ENCODE measurements around the gene HSD3B7. TPM values are rescaled to one million over a fixed set of nuclear protein-coding genes. Genes with fewer than 3 reads are reported as not detected.
A peak's percentile ranks its signal among the peaks of the same experiment; 100 is the strongest.

Gene HSD3B7
- total RNA-seq, 4 donors from 2014 or later, result 38.8 to 59.1 (median 52.2) TPM

GRCh38 chr16:30944352-30944751 lies 40.7 kb upstream of the HSD3B7 start:
- no peak overlapping the region for H3K27ac ChIP-seq
- DNase-seq, result no peak
- no peaks in the 10 kb centered on the region for H3K9me3 ChIP-seq
- TF ChIP-seq, protein P1, sequence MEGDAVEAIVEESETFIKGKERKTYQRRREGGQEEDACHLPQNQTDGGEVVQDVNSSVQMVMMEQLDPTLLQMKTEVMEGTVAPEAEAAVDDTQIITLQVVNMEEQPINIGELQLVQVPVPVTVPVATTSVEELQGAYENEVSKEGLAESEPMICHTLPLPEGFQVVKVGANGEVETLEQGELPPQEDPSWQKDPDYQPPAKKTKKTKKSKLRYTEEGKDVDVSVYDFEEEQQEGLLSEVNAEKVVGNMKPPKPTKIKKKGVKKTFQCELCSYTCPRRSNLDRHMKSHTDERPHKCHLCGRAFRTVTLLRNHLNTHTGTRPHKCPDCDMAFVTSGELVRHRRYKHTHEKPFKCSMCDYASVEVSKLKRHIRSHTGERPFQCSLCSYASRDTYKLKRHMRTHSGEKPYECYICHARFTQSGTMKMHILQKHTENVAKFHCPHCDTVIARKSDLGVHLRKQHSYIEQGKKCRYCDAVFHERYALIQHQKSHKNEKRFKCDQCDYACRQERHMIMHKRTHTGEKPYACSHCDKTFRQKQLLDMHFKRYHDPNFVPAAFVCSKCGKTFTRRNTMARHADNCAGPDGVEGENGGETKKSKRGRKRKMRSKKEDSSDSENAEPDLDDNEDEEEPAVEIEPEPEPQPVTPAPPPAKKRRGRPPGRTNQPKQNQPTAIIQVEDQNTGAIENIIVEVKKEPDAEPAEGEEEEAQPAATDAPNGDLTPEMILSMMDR (IDR thresholded peaks at IDR 0.05), result no peak
- no peak for TF ChIP-seq POLR2A (IDR thresholded peaks at IDR 0.05)
- H3K36me3 ChIP-seq, result peaks cover 0 to 22% (median 0%) of the 10 kb centered on the region in 3 donors
- no peaks in the 10 kb centered on the region for H3K27me3 ChIP-seq
- H3K4me3 ChIP-seq, result no peak overlapping the region
- H3K4me1 ChIP-seq, result peaks cover 0 to 23% (median 6%) of the 10 kb centered on the region in 4 donors

DNA sequence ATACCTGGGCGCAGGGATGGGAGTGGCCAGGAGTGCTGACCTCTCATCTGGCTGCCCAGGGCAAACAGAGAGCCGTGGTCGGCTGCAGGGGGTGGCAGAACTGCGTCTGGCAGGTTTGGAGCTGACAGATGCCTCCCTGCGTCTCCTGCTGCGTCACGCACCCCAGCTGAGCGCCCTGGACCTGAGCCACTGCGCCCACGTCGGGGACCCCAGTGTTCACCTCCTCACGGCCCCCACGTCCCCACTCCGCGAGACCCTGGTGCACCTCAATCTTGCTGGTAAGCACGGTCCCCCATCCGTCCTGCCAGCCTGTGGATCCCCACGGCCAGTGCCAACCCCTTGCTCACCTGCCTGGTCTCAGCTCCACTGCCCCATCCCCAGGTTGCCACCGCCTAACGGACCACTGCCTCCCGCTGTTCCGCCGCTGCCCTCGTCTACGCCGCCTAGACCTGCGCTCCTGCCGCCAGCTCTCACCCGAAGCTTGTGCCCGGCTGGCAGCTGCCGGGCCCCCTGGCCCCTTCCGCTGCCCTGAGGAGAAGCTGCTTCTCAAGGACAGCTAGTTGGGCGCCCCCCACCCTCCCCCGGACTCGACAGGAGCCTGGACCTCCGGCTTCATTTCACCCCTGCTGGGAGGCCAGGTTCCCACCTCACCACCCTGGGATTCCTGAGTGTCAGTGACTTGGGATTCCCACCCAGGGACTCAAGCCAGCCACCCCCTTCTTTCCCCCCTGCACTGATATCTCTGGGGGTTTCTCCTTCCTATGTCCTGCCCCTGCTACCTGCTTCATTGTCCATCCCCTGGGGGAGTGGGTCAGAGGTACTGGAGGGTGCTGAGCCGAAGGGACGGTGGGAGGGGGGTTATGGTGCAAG lies 38.1 kb upstream of the HSD3B7 start:
- H3K4me3 ChIP-seq, result no peak overlapping the region
- no peaks in the 10 kb centered on the region for H3K9me3 ChIP-seq
- no peak overlapping the region for H3K27ac ChIP-seq
- TF ChIP-seq, protein P1 (IDR thresholded peaks at IDR 0.05), result no peak
- TF ChIP-seq POLR2A (IDR thresholded peaks at IDR 0.05), result no peak
- no peaks in the 10 kb centered on the region for H3K27me3 ChIP-seq
- DNase-seq, result no peak
- H3K4me1 ChIP-seq, result peaks cover 5 to 38% (median 9%) of the 10 kb centered on the region in 4 donors
- H3K36me3 ChIP-seq, result peaks cover 0 to 16% (median 0%) of the 10 kb centered on the region in 3 donors

DNA sequence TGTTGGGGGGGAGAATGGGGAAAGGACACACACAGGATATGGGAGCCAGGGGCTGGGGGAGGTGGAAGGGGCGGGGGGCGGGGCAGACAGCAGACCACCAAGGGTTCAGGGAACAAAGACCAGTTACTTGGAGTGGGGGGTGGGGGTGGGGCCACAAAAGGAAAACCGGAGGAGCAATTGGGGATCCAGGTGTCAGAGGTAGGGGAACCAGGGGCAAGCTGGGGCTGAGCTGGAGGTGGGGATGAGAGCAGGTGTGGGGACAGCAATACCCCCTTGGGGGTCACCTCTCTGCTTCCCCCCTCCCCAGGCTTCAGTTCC lies 37.5 kb upstream of the HSD3B7 start:
- Histone ChIP-seq H3K4me3 (no peak overlapping the region), H3K36me3 (peaks cover 0 to 14% (median 0%) of the 10 kb centered on the region in 3 donors), H3K27me3 (no peaks in the 10 kb centered on the region), H3K4me1 (peaks cover 0 to 33% (median 7%) of the 10 kb centered on the region in 4 donors), H3K9me3 (no peaks in the 10 kb centered on the region), H3K27ac (peak overlapping the region; percentile 71 to 98 (median 93))
- no peak for DNase-seq
- TF ChIP-seq POLR2A (IDR thresholded peaks at IDR 0.05), result no peak
- TF ChIP-seq, protein P1 (IDR thresholded peaks at IDR 0.05), result no peak

DNA sequence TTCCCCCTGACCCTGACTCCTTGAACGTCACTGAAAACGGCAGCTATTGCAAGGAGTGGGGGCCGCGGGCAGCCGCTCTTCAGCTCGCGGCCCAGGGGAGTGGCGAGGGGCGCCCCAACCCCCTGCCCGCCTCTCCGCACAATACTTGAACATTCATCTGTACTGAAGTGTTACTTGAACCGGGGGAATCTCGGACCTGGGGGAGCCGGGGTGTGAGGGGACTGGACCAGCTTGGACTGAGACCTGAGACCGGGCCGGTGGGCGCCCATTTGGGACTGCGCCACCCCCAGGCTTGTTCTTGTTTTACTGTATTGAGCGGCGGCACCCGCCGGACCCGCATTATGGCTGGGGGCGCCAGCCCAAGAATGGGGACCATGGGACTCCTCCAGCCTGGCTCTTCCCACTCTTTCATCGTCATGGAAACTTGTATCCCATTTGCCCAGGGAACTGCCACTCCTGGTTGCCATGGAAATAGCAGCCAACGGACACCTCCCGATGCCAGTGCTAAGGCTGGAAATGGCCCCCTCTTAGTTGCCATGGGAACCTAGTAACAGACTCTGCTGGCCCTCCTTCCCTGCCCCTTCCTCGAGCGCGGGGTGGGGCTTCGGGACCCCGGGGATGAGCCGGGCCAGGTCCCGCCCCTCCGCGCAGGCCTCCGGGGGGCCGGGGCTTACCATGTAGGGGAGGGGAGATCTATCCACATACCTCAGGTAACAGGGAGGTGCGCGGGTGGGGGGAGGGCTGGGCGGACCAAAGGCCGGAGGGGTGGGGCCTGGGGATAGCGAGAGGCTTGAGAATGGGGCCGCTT lies 36.9 kb upstream of the HSD3B7 start:
- Histone ChIP-seq H3K4me3 (peak overlapping the region; percentile 58 to 98 (median 96)), H3K4me1 (peaks cover 0 to 27% (median 7%) of the 10 kb centered on the region in 4 donors), H3K36me3 (peaks cover 0 to 9% (median 0%) of the 10 kb centered on the region in 3 donors), H3K9me3 (no peaks in the 10 kb centered on the region), H3K27ac (peak overlapping the region; percentile 71 to 98 (median 93)), H3K27me3 (no peaks in the 10 kb centered on the region)
- peak; percentile 51 to 85 (median 73) for DNase-seq
- TF ChIP-seq, protein P1 (IDR thresholded peaks at IDR 0.05), result no peak
- TF ChIP-seq POLR2A (IDR thresholded peaks at IDR 0.05), result no peak

- Histone ChIP-seq H3K36me3 (peaks cover 0 to 4% (median 0%) of the 10 kb centered on the region in 3 donors), H3K4me1 (peaks cover 2 to 36% (median 7%) of the 10 kb centered on the region in 4 donors), H3K27ac (peak within 1 kb of the TSS; percentile 71 to 98 (median 93)), H3K4me3 (peak within 1 kb of the TSS; percentile 58 to 98 (median 96)), H3K9me3 (no peaks in the 10 kb centered on the region), H3K27me3 (no peaks in the 10 kb centered on the region)
- peak; percentile 83 to 89 (median 84) for DNase-seq
- peak; percentile 62 to 70 for TF ChIP-seq POLR2A (IDR thresholded peaks at IDR 0.05)
- TF ChIP-seq, protein P1 (IDR thresholded peaks at IDR 0.05), result no peak
Observed at GRCh38 chr16:30948667-30949649, 36.0 kb upstream of the HSD3B7 start, which contains the start of gene ORAI3. Gene ORAI3, plus strand, starts transcription at chr16:30949068. Its CDS starts 222 bp downstream, at chr16:30949290.

All from Peyer's patch (tissue), 4 donors.